HG03135 (cell line): ENCODE results near the gene RLIM.
"Not testable (repeated sequence)": the region's sequence is repeated elsewhere in the genome, so short reads cannot be mapped to it uniquely, and the experiment has no call there.

Source experiments
- ATAC-seq: cut with Tn5 transposase; IDR thresholded peaks from one replicate; pipeline ENCODE4 v1.9.1; 2021; ENCODE audit warnings: mild to moderate bottlenecking, moderate library complexity; ENCODE audit not compliant: unreplicated experiment

The RLIM gene

GRCh38 chrX:74614093-74614909 is at the start of gene RLIM:
Gene RLIM, minus strand, starts transcription at chrX:74614624. Its CDS starts 18,647 bp downstream, at chrX:74595977.
- ATAC-seq, result peak; percentile 93

- no peak for ATAC-seq
Observed at GRCh38 chrX:74656079-74656745, 41.8 kb upstream of the RLIM start.

GRCh38 chrX:74654953-74655352 is 40.5 kb upstream of the RLIM start:
- not testable (repeated sequence) for ATAC-seq

GRCh38 chrX:74636749-74637314 is 22.4 kb upstream of the RLIM start:
- ATAC-seq, result no peak

GRCh38 chrX:74613370-74614092 is 893 bp downstream of the RLIM start:
- ATAC-seq, result peak; percentile 4

- no peak for ATAC-seq
Observed at GRCh38 chrX:74606799-74607198, 7.6 kb downstream of the RLIM start.

- ATAC-seq, result no peak
Observed at GRCh38 chrX:74606342-74606741, 8.1 kb downstream of the RLIM start.

GRCh38 chrX:74603040-74603439 is 11.4 kb downstream of the RLIM start:
- no peak for ATAC-seq

- no peak for ATAC-seq
Observed at GRCh38 chrX:74602142-74602541, 12.3 kb downstream of the RLIM start.

GRCh38 chrX:74593593-74593992 is 20.8 kb downstream of the RLIM start:
- ATAC-seq, result no peak

- no peak for ATAC-seq
Observed at GRCh38 chrX:74585766-74586165, 28.7 kb downstream of the RLIM start.

- no peak for ATAC-seq
Observed at GRCh38 chrX:74579597-74580198, 34.7 kb downstream of the RLIM start.

- no peak for ATAC-seq
Observed at GRCh38 chrX:74578137-74578536, 36.3 kb downstream of the RLIM start.

- ATAC-seq, result no peak
Observed at GRCh38 chrX:74557378-74557777, 57.0 kb downstream of the RLIM start.

- no peak for ATAC-seq
Observed at GRCh38 chrX:74551934-74552333, 62.5 kb downstream of the RLIM start.

GRCh38 chrX:74550295-74550802 is 64.1 kb downstream of the RLIM start:
- ATAC-seq, result peak; percentile 84

GRCh38 chrX:74546984-74547383 is 67.4 kb downstream of the RLIM start:
- no peak for ATAC-seq

GRCh38 chrX:74545880-74546523 is 68.4 kb downstream of the RLIM start:
- no peak for ATAC-seq

GRCh38 chrX:74540635-74541249 is 73.7 kb downstream of the RLIM start:
- no peak for ATAC-seq
